Esophagus squamous epithelium (tissue), 4 donors: ENCODE measurements around the gene CEL.

Experiments used
- POLR2A ChIP-seq, 4 donors: fragments of 450-650 bp; IDR thresholded peaks; one replicate each; pipeline ENCODE4 v1.6.1; 2017; ENCODE audit warnings: antibody characterized with exemption in 4 of 4, mild to moderate bottlenecking in 4 of 4, moderate library complexity in 3 of 4
- TF ChIP-seq, protein P1 (sequence below), 6 experiments: fragments of 450-650 bp in 4 of 6; fragments of 200-600 bp in 2 of 6; sonication (generic) in 2 of 6; IDR thresholded peaks; one replicate each; pipeline ENCODE4 v1.5.1; 2016 to 2019; ENCODE audit warnings: antibody characterized with exemption in 6 of 6, mild to moderate bottlenecking in 4 of 6, moderate library complexity in 4 of 6

DNA sequence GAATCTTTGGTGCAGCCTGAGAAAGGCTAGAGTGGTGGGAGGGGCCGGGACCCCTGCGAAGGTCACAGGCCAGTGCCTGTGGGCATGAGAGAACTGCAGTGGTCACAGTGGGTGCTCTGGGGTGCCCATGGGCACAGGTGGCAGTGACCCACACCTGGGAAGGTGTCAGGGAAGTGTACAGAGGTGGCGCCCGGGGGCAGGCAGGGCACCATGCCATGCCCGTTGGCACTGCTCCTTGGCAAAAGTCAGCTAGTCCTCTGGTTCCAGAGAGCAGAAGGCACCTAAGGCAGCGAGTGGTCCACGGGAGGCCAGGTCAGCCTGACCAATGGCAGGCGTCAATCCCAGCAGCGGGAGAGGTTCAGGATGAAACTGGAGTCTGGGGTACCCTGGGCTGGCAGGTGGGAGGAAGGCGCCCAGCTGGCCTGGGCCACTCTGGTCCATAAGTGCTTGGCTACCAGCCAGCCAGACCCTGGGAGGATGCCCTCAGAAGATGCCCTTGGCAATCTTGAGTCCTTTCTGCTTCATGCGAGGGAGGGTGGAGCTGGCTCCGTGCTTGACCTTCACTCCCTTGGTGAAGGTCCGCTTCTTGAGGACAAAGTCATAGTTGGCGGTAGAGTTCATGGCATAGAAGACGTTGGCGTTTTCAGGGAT lies 36.4 kb downstream of the CEL start:
- TF ChIP-seq, protein P1, sequence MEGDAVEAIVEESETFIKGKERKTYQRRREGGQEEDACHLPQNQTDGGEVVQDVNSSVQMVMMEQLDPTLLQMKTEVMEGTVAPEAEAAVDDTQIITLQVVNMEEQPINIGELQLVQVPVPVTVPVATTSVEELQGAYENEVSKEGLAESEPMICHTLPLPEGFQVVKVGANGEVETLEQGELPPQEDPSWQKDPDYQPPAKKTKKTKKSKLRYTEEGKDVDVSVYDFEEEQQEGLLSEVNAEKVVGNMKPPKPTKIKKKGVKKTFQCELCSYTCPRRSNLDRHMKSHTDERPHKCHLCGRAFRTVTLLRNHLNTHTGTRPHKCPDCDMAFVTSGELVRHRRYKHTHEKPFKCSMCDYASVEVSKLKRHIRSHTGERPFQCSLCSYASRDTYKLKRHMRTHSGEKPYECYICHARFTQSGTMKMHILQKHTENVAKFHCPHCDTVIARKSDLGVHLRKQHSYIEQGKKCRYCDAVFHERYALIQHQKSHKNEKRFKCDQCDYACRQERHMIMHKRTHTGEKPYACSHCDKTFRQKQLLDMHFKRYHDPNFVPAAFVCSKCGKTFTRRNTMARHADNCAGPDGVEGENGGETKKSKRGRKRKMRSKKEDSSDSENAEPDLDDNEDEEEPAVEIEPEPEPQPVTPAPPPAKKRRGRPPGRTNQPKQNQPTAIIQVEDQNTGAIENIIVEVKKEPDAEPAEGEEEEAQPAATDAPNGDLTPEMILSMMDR (IDR thresholded peaks at IDR 0.05), result no peak
- TF ChIP-seq POLR2A (IDR thresholded peaks at IDR 0.05), result no peak
